MM.1S (cell line): ENCODE results near the gene GPHN.

Experiments
- EZH2 ChIP-seq: fragments of 300-600 bp; sonication (generic); optimal IDR thresholded peaks from 2 replicates; pipeline ENCODE3; 2017; ENCODE audit warnings: low read depth, mild to moderate bottlenecking, antibody characterized with exemption, low read length, mixed read lengths
- EZH2phosphoT487 ChIP-seq: fragments of 300-600 bp; sonication (generic); IDR thresholded peaks from 2 replicates; pipeline ENCODE4 v1.6.1; 2018; ENCODE audit warnings: antibody characterized with exemption, low read length
- TF ChIP-seq, protein P1 (sequence below): fragments of 300-600 bp; sonication (generic); IDR thresholded peaks from 2 replicates; pipeline ENCODE4 v1.5.1; 2016; ENCODE audit warnings: antibody characterized with exemption, low read length, mixed read lengths

DNA sequence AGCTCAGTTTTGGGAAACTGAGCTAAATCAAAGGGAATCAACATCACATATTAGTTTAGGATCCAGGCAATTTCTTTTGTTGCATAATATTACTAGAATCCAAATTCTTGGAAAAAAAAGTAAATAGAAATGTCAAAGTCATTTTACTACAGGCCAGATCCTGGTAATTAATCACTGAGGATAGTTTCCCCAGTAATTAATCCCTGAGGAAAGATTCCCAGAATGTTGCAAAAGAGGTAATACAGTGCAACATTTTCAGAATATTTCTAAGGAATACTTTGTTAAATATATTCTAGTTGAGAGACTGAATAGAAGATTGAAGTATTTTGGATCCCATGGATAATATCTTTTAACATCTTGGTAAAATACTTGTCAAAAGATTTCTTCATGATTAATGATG lies 474.3 kb downstream of the GPHN start:
- TF ChIP-seq, protein P1, sequence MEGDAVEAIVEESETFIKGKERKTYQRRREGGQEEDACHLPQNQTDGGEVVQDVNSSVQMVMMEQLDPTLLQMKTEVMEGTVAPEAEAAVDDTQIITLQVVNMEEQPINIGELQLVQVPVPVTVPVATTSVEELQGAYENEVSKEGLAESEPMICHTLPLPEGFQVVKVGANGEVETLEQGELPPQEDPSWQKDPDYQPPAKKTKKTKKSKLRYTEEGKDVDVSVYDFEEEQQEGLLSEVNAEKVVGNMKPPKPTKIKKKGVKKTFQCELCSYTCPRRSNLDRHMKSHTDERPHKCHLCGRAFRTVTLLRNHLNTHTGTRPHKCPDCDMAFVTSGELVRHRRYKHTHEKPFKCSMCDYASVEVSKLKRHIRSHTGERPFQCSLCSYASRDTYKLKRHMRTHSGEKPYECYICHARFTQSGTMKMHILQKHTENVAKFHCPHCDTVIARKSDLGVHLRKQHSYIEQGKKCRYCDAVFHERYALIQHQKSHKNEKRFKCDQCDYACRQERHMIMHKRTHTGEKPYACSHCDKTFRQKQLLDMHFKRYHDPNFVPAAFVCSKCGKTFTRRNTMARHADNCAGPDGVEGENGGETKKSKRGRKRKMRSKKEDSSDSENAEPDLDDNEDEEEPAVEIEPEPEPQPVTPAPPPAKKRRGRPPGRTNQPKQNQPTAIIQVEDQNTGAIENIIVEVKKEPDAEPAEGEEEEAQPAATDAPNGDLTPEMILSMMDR: no peak
- no peak for TF ChIP-seq EZH2
- TF ChIP-seq EZH2phosphoT487: no peak
